GM12874 (cell line): ENCODE results near the gene NAP1L5.

Experiments
- CTCF ChIP-seq: IDR thresholded peaks from 2 replicates; pipeline ENCODE4 v1.5.1; 2011; ENCODE audit warnings: low read depth, mild to moderate bottlenecking, control low read depth, low read length, moderate library complexity; ENCODE audit not compliant: insufficient read depth

The NAP1L5 gene

GRCh38 chr4:88645994-88646393, 51.6 kb downstream of the NAP1L5 start:
- no peak for TF ChIP-seq CTCF
